PC-9 (cell line): ENCODE measurements around the gene HMGB1. TPM values are rescaled to one million over a fixed set of nuclear protein-coding genes. Genes with fewer than 3 reads are reported as not detected.

Experiments
- BruUV-seq: library from RNA; stranded (reverse); fragments of 400-500 nt; replicated peaks from 2 replicates; lab custom pipeline; 2021; lab: Mats Ljungman, UMichigan
- CTCF ChIA-PET: fragments of 300-600 bp; sonication (Branson Sonifier 250); formaldehyde crosslinking; loops from one replicate; lab custom pipeline; 2022; ENCODE audit warnings: antibody characterized with exemption; lab: Charles Lee
- POLR2A ChIA-PET: fragments of 300-600 bp; sonication (Branson Sonifier 250); formaldehyde crosslinking; loops from one replicate; lab custom pipeline; 2022; ENCODE audit warnings: antibody characterized with exemption; ENCODE audit not compliant: unreplicated experiment; lab: Charles Lee
- DNase-seq, 2 experiments: peaks; one replicate each; pipeline versions ENCODE4 v3.0.0 to v3.0.0-alpha.2; 2015 to 2022; ENCODE audit warnings: mixed read lengths in 1 of 2
- H2AFZ ChIP-seq: fragments of 200-600 bp; sonication (generic); 2 replicates; pipeline ENCODE4 v1.8.1; 2017; ENCODE audit warnings: antibody characterized with exemption
- H3F3A ChIP-seq: fragments of 200-600 bp; sonication (generic); 2 replicates; pipeline ENCODE4 v1.8.1; 2017; ENCODE audit warnings: antibody characterized with exemption, mild to moderate bottlenecking, low read depth; ENCODE audit not compliant: insufficient read depth
- H3K27ac ChIP-seq: fragments of 200-600 bp; sonication (generic); 2 replicates; pipeline ENCODE4 v1.6.1; 2016; ENCODE audit warnings: mixed run types
- H3K27me3 ChIP-seq: fragments of 200-600 bp; sonication (generic); 2 replicates; pipeline ENCODE4 v1.6.1; 2016; ENCODE audit warnings: low read depth, mixed run types; ENCODE audit not compliant: insufficient read depth
- H3K36me3 ChIP-seq: fragments of 200-600 bp; sonication (generic); 2 replicates; pipeline ENCODE4 v1.6.1; 2016; ENCODE audit warnings: low read depth, mixed run types
- H3K4me1 ChIP-seq: fragments of 200-600 bp; sonication (generic); replicated peaks from 2 replicates; pipeline ENCODE4 v1.6.1; 2016; ENCODE audit warnings: mixed run types; ENCODE audit not compliant: insufficient read depth
- H3K4me2 ChIP-seq: fragments of 200-600 bp; sonication (generic); 2 replicates; pipeline ENCODE4 v1.6.1; 2017; ENCODE audit warnings: mixed run types
- H3K4me3 ChIP-seq: fragments of 200-600 bp; sonication (generic); 2 replicates; pipeline ENCODE4 v1.6.1; 2016; ENCODE audit warnings: mixed run types
- H3K79me2 ChIP-seq: fragments of 200-600 bp; sonication (generic); 2 replicates; pipeline ENCODE4 v1.6.1; 2017; ENCODE audit warnings: low read depth, mixed run types
- H3K9me2 ChIP-seq: fragments of 200-600 bp; sonication (generic); 2 replicates; pipeline ENCODE4 v1.8.1; 2017; ENCODE audit warnings: mild to moderate bottlenecking; ENCODE audit not compliant: insufficient read depth
- H3K9me3 ChIP-seq: fragments of 200-600 bp; sonication (generic); 2 replicates; pipeline ENCODE4 v1.8.1; 2016; ENCODE audit warnings: low read depth; ENCODE audit not compliant: insufficient read depth
- H4K20me1 ChIP-seq: fragments of 200-600 bp; sonication (generic); 2 replicates; pipeline ENCODE4 v1.8.1; 2017; ENCODE audit not compliant: insufficient read depth
- CTCF ChIP-seq: fragments of 200-600 bp; sonication (generic); conservative IDR thresholded peaks from 2 replicates; pipeline ENCODE4 v1.6.1; 2017; ENCODE audit warnings: mixed run types, antibody characterized with exemption, mild to moderate bottlenecking, moderate library complexity
- EZH2 ChIP-seq: fragments of 200-600 bp; sonication (generic); IDR thresholded peaks from 2 replicates; pipeline ENCODE4 v1.8.0; 2017; ENCODE audit warnings: antibody characterized with exemption, low read depth
- intact Hi-C: fragments of 100-400 bp; cut with micrococcal nuclease; formaldehyde crosslinking; loops from one replicate; pipeline ENCODE4 v1.10.0; 2022; ENCODE audit not compliant: unreplicated experiment
- total RNA-seq: library from RNA; stranded (reverse); gene quantifications from 2 replicates; pipeline ENCODE4 v1.2.3, GENCODE V29; 2021

The HMGB1 gene
- total RNA-seq, 1 experiment from 2014 or later = 313 TPM

- H3K79me2 ChIP-seq = no peaks in the 10 kb centered on the region
- H4K20me1 ChIP-seq = no peaks in the 10 kb centered on the region
- no peak overlapping the region for H3K4me2 ChIP-seq
- TF ChIP-seq CTCF (no peak), EZH2 (no peak)
- POLR2A ChIA-PET = no interaction called here
- no peaks in the 10 kb centered on the region for H3K9me3 ChIP-seq
- CTCF ChIA-PET = no interaction called here
- H2AFZ ChIP-seq = no peak overlapping the region
- no peaks in the 10 kb centered on the region for H3K36me3 ChIP-seq
- H3K27ac ChIP-seq = no peak overlapping the region
- no peaks in the 10 kb centered on the region for H3K27me3 ChIP-seq
- intact Hi-C loops = no loop called here
- no peak overlapping the region for H3K4me3 ChIP-seq
- H3F3A ChIP-seq = 0 out of 2 replicates have a peak, but pooled peaks cover 13% of the 10 kb centered on the region
- H3K4me1 ChIP-seq = 0 out of 2 replicates have a peak, but pooled peaks cover 2% of the 10 kb centered on the region
- no peaks in the 10 kb centered on the region for H3K9me2 ChIP-seq
- no peak for DNase-seq
- BruUV-seq = no TSS peak
Measured at GRCh38 chr13:30410705-30411125, 55.0 kb downstream of the HMGB1 start.

- Histone ChIP-seq H3K9me3 (no peaks in the 10 kb centered on the region), H2AFZ (no peak overlapping the region), H3K27ac (no peak overlapping the region), H3K4me1 (0 out of 2 replicates have a peak, but pooled peaks cover 2% of the 10 kb centered on the region), H3K4me3 (no peak overlapping the region), H3K9me2 (no peaks in the 10 kb centered on the region), H3K27me3 (no peaks in the 10 kb centered on the region), H3K36me3 (no peaks in the 10 kb centered on the region), H4K20me1 (no peaks in the 10 kb centered on the region), H3K4me2 (no peak overlapping the region), H3F3A (0 out of 2 replicates have a peak, but pooled peaks cover 13% of the 10 kb centered on the region), H3K79me2 (no peaks in the 10 kb centered on the region)
- TF ChIP-seq EZH2 (no peak), CTCF (no peak)
- intact Hi-C loops = no loop called here
- DNase-seq = no peak
- ChIA-PET POLR2A (no interaction called here), CTCF (no interaction called here)
- BruUV-seq = no TSS peak
Measured at GRCh38 chr13:30409886-30410704, 55.6 kb downstream of the HMGB1 start.

GRCh38 chr13:30408319-30409101 is 57.2 kb downstream of the HMGB1 start:
- ChIA-PET CTCF (interaction anchor here (0.5 kb wide), 1 partner anchor 22 kb away, joined by 5 read pairs; no protein-coding TSS in a partner anchor), POLR2A (no interaction called here)
- DNase-seq = peak; percentile 75 to 79
- peak; percentile 68 for TF ChIP-seq CTCF
- TF ChIP-seq EZH2 = no peak
- no peaks in the 10 kb centered on the region for H3K9me3 ChIP-seq
- H2AFZ ChIP-seq = peak overlapping the region; percentile 83
- intact Hi-C loops = no loop called here
- H3K36me3 ChIP-seq = no peaks in the 10 kb centered on the region
- no peaks in the 10 kb centered on the region for H3K9me2 ChIP-seq
- no peak overlapping the region for H3K27ac ChIP-seq
- H3K4me1 ChIP-seq = 0 out of 2 replicates have a peak, but pooled peaks cover 2% of the 10 kb centered on the region
- H4K20me1 ChIP-seq = no peaks in the 10 kb centered on the region
- H3K4me3 ChIP-seq = peak overlapping the region; percentile 37; the same call in 1 of the 2 replicates
- H3F3A ChIP-seq = peaks cover 13% of the 10 kb centered on the region; the same call in 1 of the 2 replicates
- no peaks in the 10 kb centered on the region for H3K79me2 ChIP-seq
- no peaks in the 10 kb centered on the region for H3K27me3 ChIP-seq
- no TSS peak for BruUV-seq
- peak overlapping the region; percentile 79 for H3K4me2 ChIP-seq
